Esophagus squamous epithelium (tissue), 4 donors: Measurements from ENCODE around the gene SRRM2.

ENCODE experiments used
- POLR2A ChIP-seq, 4 donors: fragments of 450-650 bp; IDR thresholded peaks; one replicate each; pipeline ENCODE4 v1.6.1; 2017; ENCODE audit warnings: antibody characterized with exemption in 4 of 4, mild to moderate bottlenecking in 4 of 4, moderate library complexity in 3 of 4
- TF ChIP-seq, protein P1 (sequence below), 6 experiments: fragments of 450-650 bp in 4 of 6; fragments of 200-600 bp in 2 of 6; sonication (generic) in 2 of 6; IDR thresholded peaks; one replicate each; pipeline ENCODE4 v1.5.1; 2016 to 2019; ENCODE audit warnings: antibody characterized with exemption in 6 of 6, mild to moderate bottlenecking in 4 of 6, moderate library complexity in 4 of 6

DNA sequence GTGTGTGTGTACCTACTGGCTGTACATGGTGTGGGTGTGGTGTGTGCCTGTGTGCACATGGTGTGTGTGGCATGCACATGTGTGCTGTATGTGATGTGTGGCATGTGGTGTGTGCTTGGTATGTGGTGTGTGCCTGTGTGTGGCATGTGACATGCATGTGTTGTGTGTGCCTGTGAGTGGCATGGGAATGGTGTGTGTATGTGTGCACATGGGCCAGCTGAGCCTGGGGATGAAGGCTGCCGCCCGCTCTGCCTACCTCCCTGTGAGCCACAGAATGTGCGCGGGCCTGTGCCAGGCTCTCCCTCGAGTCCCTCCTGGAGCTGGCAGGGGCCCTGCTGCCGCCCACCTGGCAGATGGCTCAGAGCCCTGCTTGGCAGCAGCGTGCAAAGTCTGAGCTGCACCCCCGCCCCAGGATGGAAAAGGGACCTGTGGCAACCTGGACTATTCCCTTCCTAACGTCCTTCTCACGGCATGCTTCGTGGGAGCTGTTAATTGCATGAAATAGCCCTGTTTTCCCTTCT lies 41.7 kb upstream of the SRRM2 start:
- TF ChIP-seq, protein P1, sequence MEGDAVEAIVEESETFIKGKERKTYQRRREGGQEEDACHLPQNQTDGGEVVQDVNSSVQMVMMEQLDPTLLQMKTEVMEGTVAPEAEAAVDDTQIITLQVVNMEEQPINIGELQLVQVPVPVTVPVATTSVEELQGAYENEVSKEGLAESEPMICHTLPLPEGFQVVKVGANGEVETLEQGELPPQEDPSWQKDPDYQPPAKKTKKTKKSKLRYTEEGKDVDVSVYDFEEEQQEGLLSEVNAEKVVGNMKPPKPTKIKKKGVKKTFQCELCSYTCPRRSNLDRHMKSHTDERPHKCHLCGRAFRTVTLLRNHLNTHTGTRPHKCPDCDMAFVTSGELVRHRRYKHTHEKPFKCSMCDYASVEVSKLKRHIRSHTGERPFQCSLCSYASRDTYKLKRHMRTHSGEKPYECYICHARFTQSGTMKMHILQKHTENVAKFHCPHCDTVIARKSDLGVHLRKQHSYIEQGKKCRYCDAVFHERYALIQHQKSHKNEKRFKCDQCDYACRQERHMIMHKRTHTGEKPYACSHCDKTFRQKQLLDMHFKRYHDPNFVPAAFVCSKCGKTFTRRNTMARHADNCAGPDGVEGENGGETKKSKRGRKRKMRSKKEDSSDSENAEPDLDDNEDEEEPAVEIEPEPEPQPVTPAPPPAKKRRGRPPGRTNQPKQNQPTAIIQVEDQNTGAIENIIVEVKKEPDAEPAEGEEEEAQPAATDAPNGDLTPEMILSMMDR (IDR thresholded peaks at IDR 0.05), result no peak
- TF ChIP-seq POLR2A (IDR thresholded peaks at IDR 0.05), result no peak
